Muscle of arm (tissue), 14 donors: ENCODE data around the gene NDUFA11. TPM values are rescaled to one million over a fixed set of nuclear protein-coding genes. Genes with fewer than 3 reads are reported as not detected.

Source experiments
- DNase-seq: peaks from one replicate; pipeline ENCODE4 v3.0.0-alpha.2; 2013
- long read RNA-seq, 11 donors: transcript quantifications; one replicate each; lab custom pipeline, GENCODE V29; 2026
- polyA plus RNA-seq, 12 donors: library from polyadenylated mRNA; unstranded; fragments of 120-200 nt; gene quantifications; one replicate each; pipeline ENCODE4 v1.2.1, GENCODE V29; 2013; ENCODE audit not compliant: insufficient read length in 12 of 12

NDUFA11 gene
- polyA plus RNA-seq, result 100 to 1,000 TPM in 11 of 12 donors, not detected in 1; 138 to 197 (median 162) TPM
- long read RNA-seq, donor 1, transcript NDUFA11-201 (4 exons, 539 nt), result major isoform, 208 of 253 reads
- long read RNA-seq, donor 1, transcript NDUFA11-206 (5 exons, 657 nt), result minor isoform, 8 of 253 reads
- long read RNA-seq, donor 1, transcript NDUFA11-205 (3 exons, 2,154 nt), result minor isoform, 8 of 253 reads
- long read RNA-seq, donor 1, transcript NDUFA11-204 (2 exons, 403 nt), result minor isoform, 7 of 253 reads
- long read RNA-seq, donor 1, partial matches to known transcripts, result 21 of 253 reads
- long read RNA-seq, donor 1, other reads (novel, unspliced or antisense), result 0 of 253 reads
- long read RNA-seq, donor 2, transcript NDUFA11-204 (2 exons, 403 nt), result minor isoform, 10 of 267 reads
- long read RNA-seq, donor 2, transcript NDUFA11-201 (4 exons, 539 nt), result major isoform, 239 of 267 reads
- long read RNA-seq, donor 2, transcript NDUFA11-205 (3 exons, 2,154 nt), result minor isoform, 8 of 267 reads
- long read RNA-seq, donor 2, partial matches to known transcripts, result 7 of 267 reads
- long read RNA-seq, donor 2, other reads (novel, unspliced or antisense), result 0 of 267 reads
- long read RNA-seq, donor 3, transcript NDUFA11-201 (4 exons, 539 nt), result major isoform, 115 of 125 reads
- long read RNA-seq, donor 3, partial matches to known transcripts, result 5 of 125 reads
- long read RNA-seq, donor 3, other reads (novel, unspliced or antisense), result 0 of 125 reads
- long read RNA-seq, donor 4, transcript NDUFA11-201 (4 exons, 539 nt), result major isoform, 85 of 91 reads
- long read RNA-seq, donor 4, partial matches to known transcripts, result 0 of 91 reads
- long read RNA-seq, donor 4, other reads (novel, unspliced or antisense), result 0 of 91 reads
- long read RNA-seq, donor 5, transcript NDUFA11-206 (5 exons, 657 nt), result minor isoform, 7 of 290 reads
- long read RNA-seq, donor 5, transcript NDUFA11-205 (3 exons, 2,154 nt), result minor isoform, 6 of 290 reads
- long read RNA-seq, donor 5, transcript NDUFA11-201 (4 exons, 539 nt), result major isoform, 268 of 290 reads
- long read RNA-seq, donor 5, partial matches to known transcripts, result 5 of 290 reads
- long read RNA-seq, donor 5, other reads (novel, unspliced or antisense), result 0 of 290 reads
- long read RNA-seq, donor 6, transcript NDUFA11-201 (4 exons, 539 nt), result major isoform, 109 of 120 reads
- long read RNA-seq, donor 6, transcript NDUFA11-204 (2 exons, 403 nt), result minor isoform, 6 of 120 reads
- long read RNA-seq, donor 6, partial matches to known transcripts, result 0 of 120 reads
- long read RNA-seq, donor 6, other reads (novel, unspliced or antisense), result 0 of 120 reads
- long read RNA-seq, donor 7, transcript NDUFA11-201 (4 exons, 539 nt), result major isoform, 98 of 105 reads
- long read RNA-seq, donor 7, transcript NDUFA11-204 (2 exons, 403 nt), result minor isoform, 5 of 105 reads
- long read RNA-seq, donor 7, partial matches to known transcripts, result 0 of 105 reads
- long read RNA-seq, donor 7, other reads (novel, unspliced or antisense), result 0 of 105 reads
- long read RNA-seq, donor 8, transcript NDUFA11-201 (4 exons, 539 nt), result major isoform, 243 of 258 reads
- long read RNA-seq, donor 8, transcript NDUFA11-205 (3 exons, 2,154 nt), result minor isoform, 7 of 258 reads
- long read RNA-seq, donor 8, partial matches to known transcripts, result 0 of 258 reads
- long read RNA-seq, donor 8, other reads (novel, unspliced or antisense), result 0 of 258 reads
- long read RNA-seq, donor 9, transcript NDUFA11-201 (4 exons, 539 nt), result major isoform, 139 of 155 reads
- long read RNA-seq, donor 9, transcript NDUFA11-205 (3 exons, 2,154 nt), result minor isoform, 7 of 155 reads
- long read RNA-seq, donor 9, transcript NDUFA11-204 (2 exons, 403 nt), result minor isoform, 8 of 155 reads
- long read RNA-seq, donor 9, partial matches to known transcripts, result 0 of 155 reads
- long read RNA-seq, donor 9, other reads (novel, unspliced or antisense), result 0 of 155 reads
- long read RNA-seq, donor 10, transcript NDUFA11-204 (2 exons, 403 nt), result minor isoform, 8 of 213 reads
- long read RNA-seq, donor 10, transcript NDUFA11-205 (3 exons, 2,154 nt), result minor isoform, 5 of 213 reads
- long read RNA-seq, donor 10, transcript NDUFA11-201 (4 exons, 539 nt), result major isoform, 192 of 213 reads
- long read RNA-seq, donor 10, partial matches to known transcripts, result 5 of 213 reads
- long read RNA-seq, donor 10, other reads (novel, unspliced or antisense), result 0 of 213 reads
- long read RNA-seq, donor 11, transcript NDUFA11-201 (4 exons, 539 nt), result major isoform, 247 of 269 reads
- long read RNA-seq, donor 11, transcript NDUFA11-205 (3 exons, 2,154 nt), result minor isoform, 10 of 269 reads
- long read RNA-seq, donor 11, transcript NDUFA11-204 (2 exons, 403 nt), result minor isoform, 9 of 269 reads
- long read RNA-seq, donor 11, partial matches to known transcripts, result 0 of 269 reads
- long read RNA-seq, donor 11, other reads (novel, unspliced or antisense), result 0 of 269 reads

DNA sequence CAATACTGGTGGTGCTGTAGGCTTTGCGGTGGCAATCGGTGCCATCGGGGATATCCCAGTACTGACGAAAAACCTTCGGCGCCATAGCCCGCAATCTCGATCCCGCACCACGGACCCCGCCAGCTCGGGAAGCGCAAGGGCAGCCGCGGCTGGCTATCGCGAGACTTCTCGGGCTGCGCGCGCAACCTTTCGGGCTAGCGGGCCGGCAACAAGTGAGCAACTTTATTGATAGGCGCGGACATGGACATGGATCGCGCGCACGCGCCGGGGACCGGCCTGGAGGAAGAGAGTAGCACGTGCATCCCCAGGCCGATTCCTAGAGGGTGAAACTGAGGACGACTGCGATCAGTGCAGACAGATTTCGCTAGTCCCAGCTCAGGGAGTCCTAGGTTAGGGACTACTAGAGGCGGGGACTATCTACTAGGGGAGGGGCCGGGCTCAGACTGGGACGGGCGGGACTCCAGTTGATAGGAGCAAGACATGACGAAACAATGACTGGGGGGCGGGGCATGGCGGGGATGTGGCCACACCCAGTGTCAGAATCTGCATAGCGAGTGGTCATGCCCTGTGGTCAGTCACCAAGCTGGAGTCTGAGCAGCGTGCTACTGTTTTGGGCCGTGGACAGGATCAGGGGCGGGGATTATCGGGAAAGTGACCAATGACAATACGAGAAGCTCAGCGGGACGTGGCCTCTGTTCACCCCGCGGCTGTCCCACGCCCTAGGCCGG, at the start of gene NDUFA11:
NDUFA11 (minus strand) TSS at position 167 of the 728 bp plus-strand sequence; CDS start at position 85, 82 bp downstream.
- peak; percentile 97 for DNase-seq

DNA sequence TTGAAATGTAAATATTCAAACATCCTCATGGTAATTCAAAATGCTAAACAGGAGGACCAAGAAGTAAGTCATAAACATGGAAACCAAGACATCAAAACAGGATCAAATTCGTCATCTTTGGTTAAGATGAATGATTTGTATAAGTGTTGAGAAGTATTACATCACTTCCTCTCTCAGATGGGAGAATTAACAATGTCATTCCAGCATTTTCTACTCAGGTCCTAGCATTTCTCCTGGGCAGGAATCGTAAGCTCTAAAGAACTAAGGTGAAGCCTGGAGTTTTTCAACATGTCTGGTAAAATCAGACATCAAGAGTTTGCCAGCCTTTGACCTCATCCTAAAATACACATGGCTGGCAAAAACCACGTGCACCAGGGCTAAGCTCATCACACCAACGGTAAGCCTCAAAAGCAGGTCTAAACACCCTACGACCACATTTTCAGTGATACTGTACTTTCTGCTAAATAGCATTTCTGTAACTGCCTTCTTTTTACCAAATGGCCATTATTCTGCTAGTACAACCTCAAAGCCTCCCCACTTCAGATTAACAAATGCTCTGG, 49.5 kb upstream of the NDUFA11 start:
- DNase-seq, result no peak

DNA sequence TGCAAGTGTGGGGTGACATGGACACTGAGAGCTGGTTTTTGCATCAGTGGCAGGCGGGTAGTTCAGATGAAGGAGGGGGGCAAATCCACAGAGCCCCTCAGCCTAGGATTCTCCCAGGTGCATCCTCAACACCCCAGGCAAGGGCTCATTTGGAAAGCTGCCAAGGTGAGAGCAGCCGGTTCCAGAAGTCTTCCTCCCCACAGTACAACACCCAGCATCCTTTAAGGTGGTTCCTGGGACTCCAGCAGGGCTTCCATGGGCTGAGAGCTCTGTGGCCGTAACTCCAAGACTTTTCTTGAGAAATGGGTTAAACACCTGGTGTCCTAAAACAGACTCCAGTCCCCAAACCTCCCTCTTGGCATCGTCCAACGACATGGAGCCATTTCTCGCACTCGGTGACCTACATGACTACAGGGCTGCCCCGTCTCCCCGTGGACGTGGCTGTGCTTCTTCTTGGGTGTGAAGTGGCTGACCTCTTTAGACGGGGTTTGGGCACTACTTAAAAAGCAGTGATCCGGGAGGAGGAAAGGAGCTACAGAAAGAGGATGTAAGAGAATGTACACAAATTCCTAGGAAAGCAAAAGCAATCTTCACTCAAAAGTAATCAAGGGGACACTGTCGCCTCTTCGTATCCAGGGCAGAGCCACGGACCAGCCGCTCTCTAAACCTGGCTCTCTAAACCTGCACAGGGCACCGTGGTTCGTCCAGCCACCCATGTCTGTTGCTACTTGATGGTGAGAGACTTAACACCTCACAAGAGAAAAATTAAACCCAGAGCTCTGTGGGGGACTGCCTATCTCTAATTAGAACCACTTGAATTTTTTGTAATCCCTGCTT, 48.8 kb upstream of the NDUFA11 start:
- no peak for DNase-seq

DNA sequence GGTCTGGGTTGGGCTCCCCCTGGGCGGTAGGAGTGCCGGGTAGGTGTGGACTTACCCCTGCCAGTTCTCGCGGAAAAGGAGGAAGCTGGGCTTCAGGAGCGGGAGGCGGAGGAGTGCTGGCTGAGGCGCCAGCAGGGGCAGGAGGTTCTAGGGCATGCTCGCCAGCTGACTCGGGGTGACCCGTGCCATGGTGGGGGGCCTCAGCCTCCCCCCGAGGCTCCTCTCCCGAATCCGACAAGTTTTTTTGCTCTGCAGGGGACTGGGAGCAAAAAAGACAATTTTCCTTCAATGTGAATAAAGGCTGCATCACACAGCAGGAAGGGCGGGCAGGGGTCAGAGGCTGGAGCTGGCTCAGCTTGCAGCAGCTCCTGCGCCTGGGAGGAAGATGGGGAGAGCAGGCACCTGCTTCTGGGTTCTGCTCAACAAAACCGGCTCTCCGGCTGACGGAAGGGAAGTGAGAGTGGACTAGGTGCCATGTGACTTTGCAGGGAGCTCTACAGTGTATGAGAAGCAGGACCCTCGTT, 47.8 kb upstream of the NDUFA11 start:
- DNase-seq, result no peak

DNA sequence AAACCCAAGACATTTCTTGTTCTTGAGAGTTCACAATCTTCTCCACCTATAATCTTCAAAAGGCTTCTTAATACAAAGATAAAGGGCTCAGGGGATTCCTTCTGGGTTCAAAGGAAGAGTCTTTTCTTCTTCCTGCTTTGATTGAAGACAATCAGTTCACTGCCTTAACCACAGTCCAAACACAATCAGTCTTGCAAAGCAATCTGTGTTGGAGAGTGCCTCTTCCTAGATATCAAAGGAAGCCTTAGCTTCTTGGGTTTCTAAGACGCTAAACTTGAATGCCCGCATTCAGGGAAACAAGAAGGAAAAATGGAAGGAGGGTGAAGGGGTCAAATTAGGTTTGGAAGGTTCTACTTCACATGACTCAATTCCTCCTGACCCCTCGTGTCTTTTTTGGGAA, 47.2 kb upstream of the NDUFA11 start:
- DNase-seq, result no peak

DNA sequence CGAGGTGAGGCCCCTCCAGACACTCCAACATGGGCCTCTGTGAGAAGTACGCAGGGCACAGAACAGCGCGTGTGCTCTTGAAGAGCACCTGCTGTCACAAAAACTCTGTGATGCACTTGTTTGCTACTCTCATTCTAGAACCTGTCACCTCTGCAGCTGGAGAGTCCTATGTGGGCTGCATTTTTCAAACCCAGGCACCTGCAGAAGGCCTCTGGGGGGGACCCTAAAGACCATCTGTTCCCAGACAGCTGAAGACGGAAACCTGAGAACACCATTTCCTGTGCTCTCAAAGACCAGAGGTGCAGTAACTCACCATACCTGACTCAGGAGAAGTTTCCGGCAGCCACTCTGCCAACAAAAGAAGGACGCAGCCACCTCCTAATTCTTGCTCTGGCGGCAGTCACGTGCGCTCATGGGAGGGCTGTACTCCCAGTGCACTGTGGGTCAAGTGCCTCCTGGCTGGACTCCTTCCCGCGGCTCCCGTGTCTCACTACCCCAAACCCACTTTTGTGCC, 46.3 kb upstream of the NDUFA11 start:
- no peak for DNase-seq

DNA sequence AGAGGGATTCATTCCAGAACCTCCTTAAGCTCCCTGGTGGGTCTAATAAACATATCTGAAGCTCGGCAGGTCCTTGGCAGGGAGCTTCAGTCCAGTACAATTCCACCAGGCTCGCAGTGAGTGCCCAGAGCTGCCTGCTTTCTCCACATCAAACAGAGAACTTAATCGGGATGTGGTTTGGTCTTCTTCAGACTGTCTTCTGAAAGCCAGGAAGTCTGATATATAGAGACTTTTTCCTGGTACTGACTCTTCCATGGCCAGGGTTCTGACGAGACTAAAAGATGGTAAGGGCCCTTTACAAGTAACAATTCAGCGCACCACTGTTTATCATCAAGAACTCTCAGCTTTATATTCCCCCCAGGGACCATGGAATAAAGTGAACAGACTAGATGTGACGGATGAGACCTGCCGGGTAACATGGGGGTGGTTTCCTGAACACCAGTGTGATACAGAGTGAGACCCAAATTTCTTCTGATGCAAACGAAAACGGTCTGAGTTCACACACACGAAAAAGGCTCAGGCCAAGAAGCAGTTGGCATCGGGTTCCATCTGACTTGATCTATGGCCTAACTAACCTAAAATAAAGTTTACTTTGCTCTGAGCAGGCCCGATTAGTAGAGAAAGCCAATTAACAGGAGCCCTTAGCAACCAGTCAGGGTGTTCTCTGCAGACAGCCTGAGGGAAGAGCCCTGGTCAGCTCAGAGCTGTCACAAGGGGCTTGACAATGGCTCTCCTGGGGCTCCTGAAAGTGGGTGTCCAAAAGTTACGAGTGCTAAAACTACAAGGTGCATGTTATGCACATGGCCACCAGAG, 45.4 kb upstream of the NDUFA11 start:
- no peak for DNase-seq

DNA sequence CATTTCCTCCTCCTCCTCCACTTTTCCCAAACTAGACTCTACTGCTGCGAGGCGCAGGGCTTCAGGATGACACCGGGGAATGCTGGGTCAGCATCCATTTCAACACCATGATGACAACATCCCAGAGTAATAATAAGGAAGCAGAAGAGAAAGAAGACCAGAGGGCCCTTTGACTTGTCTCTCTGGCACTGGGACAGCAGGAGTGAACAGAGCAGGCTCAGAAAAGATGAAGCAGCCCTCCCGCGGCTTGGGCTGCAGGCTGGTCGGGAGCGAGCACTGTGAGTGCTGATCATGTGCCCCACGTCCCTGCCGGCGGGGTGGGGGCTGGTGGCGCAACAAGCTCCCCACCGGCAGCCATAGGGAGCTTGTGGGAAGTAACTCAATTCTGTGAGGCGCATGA, 43.8 kb upstream of the NDUFA11 start:
- no peak for DNase-seq

DNA sequence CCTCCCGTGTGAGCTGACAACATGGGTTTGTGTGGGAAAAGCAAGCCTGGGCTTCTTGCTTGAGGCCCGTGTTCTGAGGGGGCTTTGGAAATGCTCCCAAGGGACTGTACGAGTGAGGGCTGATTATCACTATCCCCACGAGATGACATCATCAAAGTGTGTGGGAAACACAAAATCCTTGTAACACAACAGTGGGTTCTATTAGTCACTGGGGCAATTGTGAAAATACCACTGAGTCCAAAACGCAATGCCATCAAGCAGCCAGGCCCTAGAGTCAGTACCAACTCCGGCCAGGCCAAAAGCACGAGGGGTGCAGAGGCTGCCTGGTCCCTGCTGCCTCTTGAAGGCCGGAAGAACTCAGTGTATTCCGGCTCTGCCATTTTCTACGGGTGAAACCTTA, 40.0 kb upstream of the NDUFA11 start:
- DNase-seq, result no peak

DNA sequence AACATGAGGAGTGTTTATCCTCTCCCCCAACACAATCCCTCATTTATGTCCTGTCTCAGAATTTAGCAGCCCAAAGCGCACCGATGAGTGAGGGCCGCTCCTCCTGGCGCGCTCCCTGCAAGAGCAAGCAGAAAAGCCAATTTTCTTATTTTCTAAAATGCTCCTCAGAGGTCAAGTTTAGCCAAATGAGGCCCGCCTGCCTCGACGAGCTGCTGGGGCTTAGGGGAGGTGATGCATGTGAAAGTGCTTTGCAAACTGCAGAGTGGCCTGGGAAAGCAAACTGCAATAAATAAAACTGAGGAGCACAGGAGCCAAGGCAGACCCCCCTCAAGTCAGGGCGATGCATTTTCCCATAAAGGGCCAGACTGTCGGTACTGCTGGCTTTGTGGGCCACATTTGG, 39.5 kb upstream of the NDUFA11 start:
- DNase-seq, result peak; percentile 59

DNA sequence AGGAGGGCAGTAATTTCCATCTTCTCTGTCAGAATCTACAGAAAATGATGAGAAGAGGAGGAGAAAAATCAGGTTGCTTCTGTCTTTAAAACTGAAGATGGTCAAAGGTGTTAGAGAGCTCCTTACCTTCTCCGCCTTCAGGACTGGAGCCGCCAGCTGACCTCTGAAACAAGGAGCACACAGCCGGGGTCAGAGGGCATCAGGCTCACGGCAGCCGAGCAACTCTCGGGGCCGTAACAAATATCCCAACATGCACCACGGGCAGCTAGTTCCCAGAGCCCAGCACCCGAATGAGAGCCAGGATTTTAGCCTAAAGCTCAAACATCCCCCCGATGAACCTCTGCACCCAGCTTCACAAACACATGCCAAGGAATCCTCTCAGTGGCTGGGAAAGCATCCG, 38.1 kb upstream of the NDUFA11 start:
- no peak for DNase-seq

DNA sequence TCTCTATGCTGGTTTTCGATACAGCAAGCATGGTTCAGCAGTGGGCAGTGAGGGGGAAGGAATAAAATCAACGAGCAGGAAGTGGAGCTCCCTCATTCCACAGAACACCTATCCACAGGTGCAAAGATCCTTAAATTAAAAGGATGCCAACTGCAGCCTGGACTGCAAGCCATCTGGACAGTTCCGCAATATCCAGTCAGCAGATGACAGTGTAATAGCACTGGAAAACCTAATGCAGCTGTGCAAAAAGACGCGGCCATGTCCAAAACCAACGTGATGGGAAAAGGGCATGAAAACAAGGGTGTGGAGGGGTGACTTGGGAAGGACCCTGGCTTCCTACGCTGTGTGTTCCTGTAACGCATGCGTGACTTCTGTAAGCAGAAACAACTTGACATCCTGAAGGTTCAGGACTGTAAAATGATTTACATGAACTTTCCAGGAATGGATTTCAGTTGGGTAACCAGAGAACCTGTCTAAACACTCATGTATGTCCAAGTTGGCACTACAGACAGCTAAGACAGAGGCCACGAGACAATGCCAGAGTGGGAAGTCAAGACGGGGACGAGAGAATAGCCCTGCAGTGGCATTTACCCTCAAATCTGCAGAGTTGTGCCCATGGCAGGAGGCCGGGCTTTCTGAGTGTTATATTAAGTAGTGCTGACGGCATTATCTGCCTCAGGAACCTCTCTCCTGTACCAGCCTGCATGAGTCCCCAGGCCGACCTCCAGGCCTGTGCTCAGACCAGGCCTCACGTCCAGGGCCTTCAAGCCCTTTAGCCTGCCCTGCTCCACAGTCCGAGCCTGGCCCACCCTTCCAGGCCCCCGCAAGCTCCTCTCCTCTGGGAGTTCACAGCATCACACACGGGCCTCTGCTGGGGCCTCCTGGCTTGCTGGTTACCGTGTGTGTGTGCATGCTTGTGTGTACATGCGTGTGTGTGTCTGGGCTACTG, 36.9 kb upstream of the NDUFA11 start:
- DNase-seq, result no peak

DNA sequence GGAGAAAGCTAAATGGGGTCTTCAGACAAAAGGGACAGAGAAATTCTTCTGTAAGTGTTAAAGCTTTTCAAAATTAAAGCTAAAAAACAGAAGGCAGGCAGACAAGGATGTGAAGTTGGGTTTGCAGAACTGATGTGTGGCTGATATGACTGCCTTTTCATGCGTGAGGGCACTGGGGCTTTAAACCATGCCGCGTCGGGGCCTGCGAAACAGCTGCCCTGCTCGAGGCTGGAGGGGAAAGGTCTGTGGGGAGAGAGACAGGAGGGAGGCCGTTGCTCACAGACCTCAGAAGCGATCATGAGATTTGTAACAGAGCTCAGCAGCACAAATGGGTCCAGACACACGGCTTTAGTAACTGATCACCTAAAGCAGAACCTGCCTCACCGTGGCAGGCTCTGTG, 34.0 kb upstream of the NDUFA11 start:
- no peak for DNase-seq

DNA sequence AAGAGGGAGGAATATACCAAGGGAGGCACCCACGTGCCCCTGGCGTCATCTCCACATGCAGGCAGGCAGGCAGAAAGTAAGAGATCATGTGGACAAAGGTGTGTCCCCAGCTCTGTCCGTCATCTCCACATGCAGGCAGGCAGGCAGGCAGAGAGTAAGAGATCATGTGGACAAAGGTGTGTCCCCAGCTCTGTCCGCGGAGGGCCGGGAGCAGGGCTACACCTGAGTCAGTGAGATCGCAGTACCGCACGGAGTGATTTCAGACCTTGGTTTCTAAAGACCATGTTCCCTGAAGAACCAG, 32.7 kb upstream of the NDUFA11 start:
- DNase-seq, result no peak
